Measurements from ENCODE around the gene CLRN3. TPM values are rescaled to one million over a fixed set of nuclear protein-coding genes. Genes with fewer than 3 reads are reported as not detected.

CLRN3 gene
- total and polyA plus RNA-seq, 12 donors = not detected

DNA sequence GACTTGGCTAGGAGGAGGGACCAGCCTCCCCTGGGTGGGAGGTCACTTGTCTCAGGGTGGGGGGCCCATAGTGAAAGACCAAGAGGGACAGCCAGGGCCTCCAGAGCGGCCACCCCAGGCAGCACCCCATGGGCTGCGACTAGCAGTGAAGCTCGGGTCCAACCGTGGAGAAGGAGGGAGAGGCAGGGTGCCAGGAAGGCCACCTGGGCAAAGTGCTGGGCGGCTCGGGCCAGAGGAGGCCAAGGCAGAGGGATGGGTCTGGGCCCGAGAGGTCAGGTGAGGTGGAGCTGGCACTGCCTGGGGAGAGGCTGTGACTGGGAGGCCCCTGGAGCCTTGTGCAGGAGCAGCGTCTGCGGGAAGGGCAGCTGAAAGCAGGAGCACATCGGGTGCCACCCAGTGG is 41.8 kb downstream of the CLRN3 start:
- no peaks in the 10 kb centered on the region for H3K9me3 ChIP-seq
- H3K27ac ChIP-seq = no peak overlapping the region
- peaks cover 0 to 38% (median 13%) of the 10 kb centered on the region in 7 donors for H3K27me3 ChIP-seq
- H3K4me1 ChIP-seq = peaks cover 0 to 8% (median 4%) of the 10 kb centered on the region in 9 donors
- DNase-seq (no peak), ATAC-seq (no peak)
- no peak overlapping the region for H3K4me3 ChIP-seq
- intact Hi-C loops (cut with DNase I) = loop anchor here in 7 of 10 donors (5.0 to 10.0 kb wide), 4 partner anchors 134 to 1869 kb away; no protein-coding TSS in a partner anchor
- TF ChIP-seq, protein P1, sequence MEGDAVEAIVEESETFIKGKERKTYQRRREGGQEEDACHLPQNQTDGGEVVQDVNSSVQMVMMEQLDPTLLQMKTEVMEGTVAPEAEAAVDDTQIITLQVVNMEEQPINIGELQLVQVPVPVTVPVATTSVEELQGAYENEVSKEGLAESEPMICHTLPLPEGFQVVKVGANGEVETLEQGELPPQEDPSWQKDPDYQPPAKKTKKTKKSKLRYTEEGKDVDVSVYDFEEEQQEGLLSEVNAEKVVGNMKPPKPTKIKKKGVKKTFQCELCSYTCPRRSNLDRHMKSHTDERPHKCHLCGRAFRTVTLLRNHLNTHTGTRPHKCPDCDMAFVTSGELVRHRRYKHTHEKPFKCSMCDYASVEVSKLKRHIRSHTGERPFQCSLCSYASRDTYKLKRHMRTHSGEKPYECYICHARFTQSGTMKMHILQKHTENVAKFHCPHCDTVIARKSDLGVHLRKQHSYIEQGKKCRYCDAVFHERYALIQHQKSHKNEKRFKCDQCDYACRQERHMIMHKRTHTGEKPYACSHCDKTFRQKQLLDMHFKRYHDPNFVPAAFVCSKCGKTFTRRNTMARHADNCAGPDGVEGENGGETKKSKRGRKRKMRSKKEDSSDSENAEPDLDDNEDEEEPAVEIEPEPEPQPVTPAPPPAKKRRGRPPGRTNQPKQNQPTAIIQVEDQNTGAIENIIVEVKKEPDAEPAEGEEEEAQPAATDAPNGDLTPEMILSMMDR (IDR thresholded peaks at IDR 0.05) = no peak
- 79 to 80% methylated on average over 10 of the region's 10 CpGs for WGBS, 2 donors
- no peaks in the 10 kb centered on the region for H3K36me3 ChIP-seq

DNA sequence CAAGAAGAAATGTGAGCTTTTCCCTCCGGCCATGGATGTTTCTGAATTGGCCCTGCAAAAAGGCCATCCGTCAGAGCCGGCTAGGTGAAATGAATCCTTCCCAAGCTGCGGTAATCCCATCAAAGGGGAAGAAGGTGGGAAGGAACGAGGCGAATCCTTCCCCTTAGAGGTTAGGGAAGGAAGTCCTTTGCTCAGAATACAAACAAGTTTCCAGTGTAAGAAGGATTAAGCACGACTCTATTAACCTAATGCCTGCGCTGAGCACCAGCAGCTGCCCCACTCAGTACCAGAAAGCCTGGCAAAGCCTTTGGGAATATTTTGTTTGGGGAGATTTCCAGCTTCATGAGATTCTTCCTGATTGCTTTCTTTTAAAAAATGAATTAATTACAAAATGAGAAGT is 42.8 kb downstream of the CLRN3 start:
- Histone ChIP-seq H3K4me3 (no peak overlapping the region), H3K27me3 (peaks cover 0 to 48% (median 16%) of the 10 kb centered on the region in 7 donors), H3K4me1 (peaks cover 0 to 8% (median 4%) of the 10 kb centered on the region in 9 donors), H3K27ac (no peak overlapping the region), H3K9me3 (no peaks in the 10 kb centered on the region), H3K36me3 (no peaks in the 10 kb centered on the region)
- no peak for DNase-seq
- 38 to 57% methylated on average over 8 of the region's 8 CpGs for WGBS, 2 donors
- ATAC-seq = no peak
- intact Hi-C loops (cut with DNase I) = loop anchor here in 7 of 10 donors (5.0 to 10.0 kb wide), 4 partner anchors 133 to 1868 kb away; no protein-coding TSS in a partner anchor
- TF ChIP-seq, protein P1 (IDR thresholded peaks at IDR 0.05) = no peak

DNA sequence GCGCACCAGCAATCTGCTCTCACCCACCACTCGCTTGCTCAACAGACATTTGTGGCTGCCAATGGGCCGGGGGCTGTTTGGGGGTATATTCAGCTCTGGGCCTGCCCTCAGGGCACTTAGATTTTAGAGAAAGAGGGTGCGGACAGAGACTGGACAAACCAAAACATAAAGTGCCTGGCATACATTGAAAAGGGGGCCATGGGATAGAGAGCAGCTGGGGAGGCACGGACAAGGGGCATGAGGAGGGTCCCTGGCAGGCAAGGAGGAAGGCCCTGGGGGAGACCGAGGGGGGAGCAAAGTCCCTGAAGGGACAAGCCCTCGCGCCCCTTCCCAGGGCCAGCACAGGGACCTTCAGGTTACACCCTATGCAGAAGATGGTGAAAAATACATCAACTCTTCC is 43.5 kb downstream of the CLRN3 start:
- Histone ChIP-seq H3K36me3 (no peaks in the 10 kb centered on the region), H3K27me3 (peaks cover 0 to 44% (median 16%) of the 10 kb centered on the region in 7 donors), H3K4me3 (no peak overlapping the region), H3K27ac (no peak overlapping the region), H3K4me1 (peaks cover 0 to 6% (median 4%) of the 10 kb centered on the region in 9 donors), H3K9me3 (no peaks in the 10 kb centered on the region)
- 85 to 93% methylated on average over 8 of the region's 8 CpGs for WGBS, 2 donors
- intact Hi-C loops (cut with DNase I) = no loop called here
- TF ChIP-seq, protein P1 (IDR thresholded peaks at IDR 0.05) = no peak
- no peak for ATAC-seq
- DNase-seq = no peak

DNA sequence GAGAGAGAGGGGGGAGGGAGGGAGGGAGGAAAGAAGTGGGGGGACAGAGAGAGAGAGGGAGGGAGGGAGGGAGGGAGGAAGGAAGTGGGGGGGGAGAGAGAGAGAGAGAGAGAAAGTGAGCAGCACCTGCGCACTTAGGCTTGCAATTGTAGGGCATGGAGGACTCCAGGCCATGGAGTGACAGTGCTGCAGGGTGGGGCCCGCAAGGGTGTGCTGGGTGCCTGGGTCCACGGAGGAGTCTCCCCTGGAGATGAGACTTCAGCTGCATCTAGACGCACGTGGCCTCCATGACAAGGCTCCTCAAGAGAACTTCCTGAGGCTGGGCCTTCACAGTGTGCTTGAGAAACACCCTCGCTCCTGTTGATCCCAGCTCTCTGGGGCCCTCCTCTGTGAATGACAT is 44.5 kb downstream of the CLRN3 start:
- Histone ChIP-seq H3K9me3 (no peaks in the 10 kb centered on the region), H3K4me3 (no peak overlapping the region), H3K36me3 (no peaks in the 10 kb centered on the region), H3K4me1 (no peaks in the 10 kb centered on the region), H3K27me3 (peaks cover 0 to 39% (median 16%) of the 10 kb centered on the region in 7 donors), H3K27ac (no peak overlapping the region)
- WGBS, 2 donors = 81 to 86% methylated on average over 6 of the region's 6 CpGs
- intact Hi-C loops (cut with DNase I) = no loop called here
- TF ChIP-seq, protein P1 (IDR thresholded peaks at IDR 0.05) = no peak
- ATAC-seq = no peak
- DNase-seq = no peak

Data from heart right ventricle (tissue), 16 donors.